ENCODE data around the gene RSPRY1.

DNA sequence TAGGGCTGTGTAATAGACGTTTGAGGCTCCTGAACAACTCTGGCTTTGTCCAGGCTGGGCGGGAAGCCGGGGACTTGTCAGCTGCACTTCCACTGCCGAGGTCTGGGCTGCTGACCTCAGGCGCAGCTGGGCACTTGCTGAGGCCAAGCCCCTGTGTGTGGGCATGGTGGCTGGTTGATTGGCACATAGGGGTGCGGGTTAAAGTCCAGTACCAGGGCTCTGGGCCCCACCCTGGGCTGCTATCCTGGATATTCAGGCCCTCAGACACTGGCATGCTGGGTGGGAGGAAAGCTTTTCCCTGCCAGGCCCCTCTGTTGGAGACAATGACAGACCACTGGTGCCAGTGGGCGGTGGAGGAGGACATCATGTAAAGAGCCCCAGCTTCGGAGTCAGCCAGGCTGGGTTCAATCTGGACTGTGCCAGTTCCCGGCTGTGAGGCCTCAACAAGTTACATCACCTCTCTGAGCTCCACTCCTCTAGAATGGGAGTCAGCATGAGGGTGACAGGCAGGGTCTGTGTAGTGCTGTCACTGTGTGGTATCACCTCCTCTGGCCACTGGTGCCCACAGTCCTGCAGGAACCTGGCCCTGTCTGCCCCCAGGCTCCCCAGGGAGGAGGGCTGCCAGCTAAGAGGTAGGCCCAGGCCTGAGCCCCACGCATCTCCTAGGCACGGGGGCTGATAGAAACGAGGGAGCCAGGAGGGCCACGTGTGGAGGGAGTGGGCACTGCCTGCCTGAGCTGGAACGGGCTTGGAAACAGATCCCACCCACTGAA lies 42.8 kb upstream of the RSPRY1 start:
- no peak for TF ChIP-seq CTCF (IDR thresholded peaks at IDR 0.05)
- TF ChIP-seq EZH2 (IDR thresholded peaks at IDR 0.05) = no peak

Data from neural progenitor cell (in vitro differentiated cells).